Mucosa of descending colon (tissue), 3 donors: ENCODE data around the gene AMACR. TPM values are rescaled to one million over a fixed set of nuclear protein-coding genes. Genes with fewer than 3 reads are reported as not detected.

Experiments
- ATAC-seq: fragments of 200-7000 bp; cut with Tn5 transposase; one replicate; pipeline ENCODE4 v1.9.1; 2020; ENCODE audit warnings: mild to moderate bottlenecking, moderate library complexity
- DNase-seq, 3 donors: peaks; one replicate each; pipeline ENCODE4 v3.0.0-alpha.2; 2020
- H3K36me3 ChIP-seq: fragments of 200-600 bp; one replicate; pipeline ENCODE4 v1.8.0; 2021; ENCODE audit warnings: low read depth, mild to moderate bottlenecking
- H3K4me1 ChIP-seq: fragments of 200-600 bp; one replicate; pipeline ENCODE4 v1.8.0; 2021; ENCODE audit warnings: low read depth, mild to moderate bottlenecking
- H3K4me3 ChIP-seq: fragments of 200-600 bp; one replicate; pipeline ENCODE4 v1.8.0; 2021; ENCODE audit warnings: mild to moderate bottlenecking
- H3K9me3 ChIP-seq: fragments of 200-600 bp; one replicate; pipeline ENCODE4 v1.8.0; 2021; ENCODE audit warnings: mild to moderate bottlenecking
- CTCF ChIP-seq: fragments of 200-600 bp; IDR thresholded peaks from one replicate; pipeline ENCODE4 v1.8.0; 2022; ENCODE audit warnings: antibody characterized with exemption, mild to moderate bottlenecking
- intact Hi-C, 2 donors: fragments of 100-400 bp; cut with DNase I in 1 of 2; cut with micrococcal nuclease in 1 of 2; formaldehyde crosslinking; loops; one replicate each; pipeline versions ENCODE4 v1.11.0 to v1.11.1; 2022; cut with DNase I, micrococcal nuclease
- total RNA-seq, 3 donors: library from RNA; stranded (reverse); fragmentation: NEBNext Ultra II Directional in 2 of 3; extraction: Animal tissue kit (Norgen Biotek cat#: 25700) in 2 of 3; gene quantifications; one replicate each; pipeline versions ENCODE4 v1.2.1 to v1.2.4, GENCODE V29; 2021 to 2023
- donor health status: DM: no; HTN: no; CAD: no; lungs with moderate emphysema.
- donor health status: DM: no; HTN: no; CAD: no.
- donor health status: DM: no; HTN: yes; CAD: no.

Gene AMACR
- total RNA-seq, 3 donors from 2014 or later: 36.3 to 111 (median 75.3) TPM

- Histone ChIP-seq H3K9me3 (no peaks in the 10 kb centered on the region), H3K36me3 (no peaks in the 10 kb centered on the region), H3K4me1 (no peaks in the 10 kb centered on the region), H3K4me3 (no peak overlapping the region)
- no peak for TF ChIP-seq CTCF
- no peak for ATAC-seq
- no peak for DNase-seq
- intact Hi-C loops: no loop called here
Observed at GRCh38 chr5:33976307-33976706, 31.5 kb downstream of the AMACR start.

GRCh38 chr5:33975852-33976251 lies 32.0 kb downstream of the AMACR start:
- no peak for TF ChIP-seq CTCF
- Histone ChIP-seq H3K9me3 (no peaks in the 10 kb centered on the region), H3K36me3 (no peaks in the 10 kb centered on the region), H3K4me3 (no peak overlapping the region), H3K4me1 (no peaks in the 10 kb centered on the region)
- no peak for ATAC-seq
- intact Hi-C loops: no loop called here
- no peak for DNase-seq

DNA sequence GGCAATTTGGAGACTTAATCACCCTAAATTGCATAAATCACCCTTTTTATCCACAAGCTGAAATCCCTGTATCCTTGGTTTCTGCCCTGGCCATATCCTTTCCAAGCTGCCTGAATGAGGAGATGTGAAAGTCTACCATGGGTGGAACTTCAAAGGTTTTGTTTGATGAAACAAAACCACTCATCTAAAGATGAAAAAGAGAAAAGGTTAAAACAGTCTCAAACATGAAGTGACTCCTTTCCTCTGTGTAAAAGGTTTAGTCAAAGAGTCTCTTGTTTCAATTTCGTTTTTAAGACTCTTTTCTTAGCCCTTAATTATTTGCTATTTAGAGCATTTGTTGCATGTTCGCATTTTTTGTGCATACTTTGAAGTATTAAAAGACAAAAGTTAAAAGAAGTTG lies 34.6 kb downstream of the AMACR start:
- TF ChIP-seq CTCF: no peak
- Histone ChIP-seq H3K4me1 (no peaks in the 10 kb centered on the region), H3K9me3 (no peaks in the 10 kb centered on the region), H3K36me3 (no peaks in the 10 kb centered on the region), H3K4me3 (no peak overlapping the region)
- ATAC-seq (no peak), DNase-seq (no peak)
- intact Hi-C loops: no loop called here

- ATAC-seq: peak; percentile 52
Observed at GRCh38 chr5:33969572-33970452, 38.0 kb downstream of the AMACR start.

GRCh38 chr5:33968211-33969005 lies 39.4 kb downstream of the AMACR start:
- intact Hi-C loops: no loop called here
- ATAC-seq (no peak), DNase-seq (no peak)
- H3K4me3 ChIP-seq: no peak overlapping the region
- H3K36me3 ChIP-seq: no peaks in the 10 kb centered on the region
- TF ChIP-seq CTCF: no peak
- H3K9me3 ChIP-seq: no peaks in the 10 kb centered on the region
- H3K4me1 ChIP-seq: no peaks in the 10 kb centered on the region

More at GRCh38 chr5:33969572-33970452, 38.0 kb downstream of the AMACR start:
- Histone ChIP-seq H3K36me3 (no peaks in the 10 kb centered on the region), H3K4me1 (no peaks in the 10 kb centered on the region), H3K9me3 (no peaks in the 10 kb centered on the region), H3K4me3 (no peak overlapping the region)
- TF ChIP-seq CTCF: no peak
- peak in 1 of 3 donors; percentile 4 for DNase-seq
- intact Hi-C loops: no loop called here
